PC-9 (cell line): ENCODE results near the gene MLST8. TPM values are rescaled to one million over a fixed set of nuclear protein-coding genes. Genes with fewer than 3 reads are reported as not detected.

Source experiments
- BruUV-seq: library from RNA; stranded (reverse); fragments of 400-500 nt; replicated peaks from 2 replicates; lab custom pipeline; 2021; lab: Mats Ljungman, UMichigan
- CTCF ChIA-PET: fragments of 300-600 bp; sonication (Branson Sonifier 250); formaldehyde crosslinking; loops from one replicate; lab custom pipeline; 2022; ENCODE audit warnings: antibody characterized with exemption; lab: Charles Lee
- POLR2A ChIA-PET: fragments of 300-600 bp; sonication (Branson Sonifier 250); formaldehyde crosslinking; loops from one replicate; lab custom pipeline; 2022; ENCODE audit warnings: antibody characterized with exemption; ENCODE audit not compliant: unreplicated experiment; lab: Charles Lee
- DNase-seq, 2 experiments: peaks; one replicate each; pipeline versions ENCODE4 v3.0.0 to v3.0.0-alpha.2; 2015 to 2022; ENCODE audit warnings: mixed read lengths in 1 of 2
- H2AFZ ChIP-seq: fragments of 200-600 bp; sonication (generic); 2 replicates; pipeline ENCODE4 v1.8.1; 2017; ENCODE audit warnings: antibody characterized with exemption
- H3F3A ChIP-seq: fragments of 200-600 bp; sonication (generic); 2 replicates; pipeline ENCODE4 v1.8.1; 2017; ENCODE audit warnings: antibody characterized with exemption, mild to moderate bottlenecking, low read depth; ENCODE audit not compliant: insufficient read depth
- H3K27ac ChIP-seq: fragments of 200-600 bp; sonication (generic); 2 replicates; pipeline ENCODE4 v1.6.1; 2016; ENCODE audit warnings: mixed run types
- H3K27me3 ChIP-seq: fragments of 200-600 bp; sonication (generic); 2 replicates; pipeline ENCODE4 v1.6.1; 2016; ENCODE audit warnings: low read depth, mixed run types; ENCODE audit not compliant: insufficient read depth
- H3K36me3 ChIP-seq: fragments of 200-600 bp; sonication (generic); 2 replicates; pipeline ENCODE4 v1.6.1; 2016; ENCODE audit warnings: low read depth, mixed run types
- H3K4me1 ChIP-seq: fragments of 200-600 bp; sonication (generic); replicated peaks from 2 replicates; pipeline ENCODE4 v1.6.1; 2016; ENCODE audit warnings: mixed run types; ENCODE audit not compliant: insufficient read depth
- H3K4me2 ChIP-seq: fragments of 200-600 bp; sonication (generic); 2 replicates; pipeline ENCODE4 v1.6.1; 2017; ENCODE audit warnings: mixed run types
- H3K4me3 ChIP-seq: fragments of 200-600 bp; sonication (generic); 2 replicates; pipeline ENCODE4 v1.6.1; 2016; ENCODE audit warnings: mixed run types
- H3K79me2 ChIP-seq: fragments of 200-600 bp; sonication (generic); 2 replicates; pipeline ENCODE4 v1.6.1; 2017; ENCODE audit warnings: low read depth, mixed run types
- H3K9me2 ChIP-seq: fragments of 200-600 bp; sonication (generic); 2 replicates; pipeline ENCODE4 v1.8.1; 2017; ENCODE audit warnings: mild to moderate bottlenecking; ENCODE audit not compliant: insufficient read depth
- H3K9me3 ChIP-seq: fragments of 200-600 bp; sonication (generic); 2 replicates; pipeline ENCODE4 v1.8.1; 2016; ENCODE audit warnings: low read depth; ENCODE audit not compliant: insufficient read depth
- H4K20me1 ChIP-seq: fragments of 200-600 bp; sonication (generic); 2 replicates; pipeline ENCODE4 v1.8.1; 2017; ENCODE audit not compliant: insufficient read depth
- EZH2 ChIP-seq: fragments of 200-600 bp; sonication (generic); IDR thresholded peaks from 2 replicates; pipeline ENCODE4 v1.8.0; 2017; ENCODE audit warnings: antibody characterized with exemption, low read depth
- intact Hi-C: fragments of 100-400 bp; cut with micrococcal nuclease; formaldehyde crosslinking; loops from one replicate; pipeline ENCODE4 v1.10.0; 2022; ENCODE audit not compliant: unreplicated experiment
- total RNA-seq: library from RNA; stranded (reverse); gene quantifications from 2 replicates; pipeline ENCODE4 v1.2.3, GENCODE V29; 2021
- TF ChIP-seq, protein P1 (sequence below): fragments of 200-600 bp; sonication (generic); conservative IDR thresholded peaks from 2 replicates; pipeline ENCODE4 v1.6.1; 2017; ENCODE audit warnings: mixed run types, antibody characterized with exemption, mild to moderate bottlenecking, moderate library complexity

Gene MLST8
- total RNA-seq, 1 experiment from 2014 or later = 66.3 TPM

GRCh38 chr16:2207872-2208271 lies 2.6 kb downstream of the MLST8 start:
- TF ChIP-seq EZH2 = no peak
- Histone ChIP-seq H3F3A (peaks cover 28% of the 10 kb centered on the region; the same call in 1 of the 2 replicates), H3K4me3 (no peak overlapping the region), H3K27me3 (no peaks in the 10 kb centered on the region), H3K9me3 (no peaks in the 10 kb centered on the region), H3K27ac (no peak overlapping the region), H3K9me2 (no peaks in the 10 kb centered on the region), H3K4me2 (no peak overlapping the region), H4K20me1 (peaks cover 13% of the 10 kb centered on the region; the same call in 1 of the 2 replicates), H3K4me1 (peaks cover 27% of the 10 kb centered on the region), H3K36me3 (0 out of 2 replicates have a peak, but pooled peaks cover 6% of the 10 kb centered on the region), H2AFZ (no peak overlapping the region), H3K79me2 (peaks cover 24% of the 10 kb centered on the region)
- intact Hi-C loops = no loop called here
- no TSS peak for BruUV-seq
- CTCF ChIA-PET = no interaction called here
- no peak for DNase-seq
- POLR2A ChIA-PET = no interaction called here

GRCh38 chr16:2208308-2208707 lies 3.1 kb downstream of the MLST8 start:
- peaks cover 17% of the 10 kb centered on the region; the same call in 1 of the 2 replicates for H4K20me1 ChIP-seq
- no TSS peak for BruUV-seq
- H2AFZ ChIP-seq = no peak overlapping the region
- peaks cover 32% of the 10 kb centered on the region for H3K4me1 ChIP-seq
- no peaks in the 10 kb centered on the region for H3K27me3 ChIP-seq
- no peak for TF ChIP-seq EZH2
- TF ChIP-seq, protein P1, sequence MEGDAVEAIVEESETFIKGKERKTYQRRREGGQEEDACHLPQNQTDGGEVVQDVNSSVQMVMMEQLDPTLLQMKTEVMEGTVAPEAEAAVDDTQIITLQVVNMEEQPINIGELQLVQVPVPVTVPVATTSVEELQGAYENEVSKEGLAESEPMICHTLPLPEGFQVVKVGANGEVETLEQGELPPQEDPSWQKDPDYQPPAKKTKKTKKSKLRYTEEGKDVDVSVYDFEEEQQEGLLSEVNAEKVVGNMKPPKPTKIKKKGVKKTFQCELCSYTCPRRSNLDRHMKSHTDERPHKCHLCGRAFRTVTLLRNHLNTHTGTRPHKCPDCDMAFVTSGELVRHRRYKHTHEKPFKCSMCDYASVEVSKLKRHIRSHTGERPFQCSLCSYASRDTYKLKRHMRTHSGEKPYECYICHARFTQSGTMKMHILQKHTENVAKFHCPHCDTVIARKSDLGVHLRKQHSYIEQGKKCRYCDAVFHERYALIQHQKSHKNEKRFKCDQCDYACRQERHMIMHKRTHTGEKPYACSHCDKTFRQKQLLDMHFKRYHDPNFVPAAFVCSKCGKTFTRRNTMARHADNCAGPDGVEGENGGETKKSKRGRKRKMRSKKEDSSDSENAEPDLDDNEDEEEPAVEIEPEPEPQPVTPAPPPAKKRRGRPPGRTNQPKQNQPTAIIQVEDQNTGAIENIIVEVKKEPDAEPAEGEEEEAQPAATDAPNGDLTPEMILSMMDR = no peak
- H3K36me3 ChIP-seq = 0 out of 2 replicates have a peak, but pooled peaks cover 6% of the 10 kb centered on the region
- intact Hi-C loops = no loop called here
- ChIA-PET CTCF (no interaction called here), POLR2A (no interaction called here)
- DNase-seq = no peak
- peaks cover 32% of the 10 kb centered on the region; the same call in 1 of the 2 replicates for H3F3A ChIP-seq
- no peaks in the 10 kb centered on the region for H3K9me2 ChIP-seq
- H3K9me3 ChIP-seq = no peaks in the 10 kb centered on the region
- H3K27ac ChIP-seq = no peak overlapping the region
- no peak overlapping the region for H3K4me3 ChIP-seq
- H3K4me2 ChIP-seq = no peak overlapping the region
- H3K79me2 ChIP-seq = peaks cover 29% of the 10 kb centered on the region

GRCh38 chr16:2208772-2209171 lies 3.5 kb downstream of the MLST8 start:
- Histone ChIP-seq H3K79me2 (peaks cover 33% of the 10 kb centered on the region), H3K9me2 (no peaks in the 10 kb centered on the region), H2AFZ (no peak overlapping the region), H3K9me3 (no peaks in the 10 kb centered on the region), H3K36me3 (0 out of 2 replicates have a peak, but pooled peaks cover 6% of the 10 kb centered on the region), H3K4me3 (no peak overlapping the region), H3K4me1 (peaks cover 36% of the 10 kb centered on the region), H4K20me1 (peaks cover 19% of the 10 kb centered on the region; the same call in 1 of the 2 replicates), H3K27ac (no peak overlapping the region), H3F3A (peaks cover 36% of the 10 kb centered on the region; the same call in 1 of the 2 replicates), H3K4me2 (no peak overlapping the region), H3K27me3 (no peaks in the 10 kb centered on the region)
- BruUV-seq = no TSS peak
- CTCF ChIA-PET = interaction anchor here (0.6 kb wide), 1 partner anchor 265 kb away, joined by 3 read pairs; no protein-coding TSS in a partner anchor
- intact Hi-C loops = no loop called here
- TF ChIP-seq, protein P1 = no peak
- TF ChIP-seq EZH2 = no peak
- POLR2A ChIA-PET = interaction anchor here (0.6 kb wide), 1 partner anchor 1691 kb away, joined by 4 read pairs; no protein-coding TSS in a partner anchor
- no peak for DNase-seq
